K562 (cell line): Measurements from ENCODE around the gene SORCS2. TPM values are rescaled to one million over a fixed set of nuclear protein-coding genes. Genes with fewer than 3 reads are reported as not detected.

Experiments used
- ATAC-seq: fragments of 200-7000 bp; cut with Tn5 transposase; 3 replicates; pipeline ENCODE4 v1.9.1; 2020; ENCODE audit warnings: moderate library complexity
- BruUV-seq: library from RNA; stranded (reverse); fragments of 400-500 nt; replicated peaks from 2 replicates; lab custom pipeline; 2021; lab: Mats Ljungman, UMichigan
- CTCF ChIA-PET: fragments of 300-600 bp; formaldehyde crosslinking; extraction: SDS; loops from one replicate; lab custom pipeline; 2021; ENCODE audit warnings: low intra/inter-chr PET ratio; lab: Yijun Ruan, JAX
- POLR2A ChIA-PET: fragments of 300-600, 350-650 bp; sonication (Branson Sonifier 250); formaldehyde crosslinking; extraction: SDS; loops from one replicate; lab custom pipeline; 2021; ENCODE audit warnings: antibody characterized with exemption, inconsistent platforms; lab: Yijun Ruan, JAX
- DNase-seq, 4 experiments: peaks; one replicate each; pipeline versions ENCODE4 v3.0.0 to v3.0.0-alpha.2; 2011 to 2018; ENCODE audit warnings: low spot score in 3 of 4, mixed read lengths in 3 of 4; ENCODE audit errors: extremely low read depth in 1 of 4
- FAIRE-seq: peaks from 2 replicates; lab custom pipeline; 2011; peaks lifted over from hg19 to GRCh38; lab: Jason Lieb, UNC
- H2AFZ ChIP-seq: 2 replicates; pipeline ENCODE4 v1.6.0; 2011; ENCODE audit warnings: low read depth, low read length, control low read depth, inconsistent platforms
- H3K27ac ChIP-seq: fragments of 200-600 bp; 3 replicates; pipeline ENCODE4 v1.8.0; 2011; ENCODE audit warnings: low read depth, mild to moderate bottlenecking, control low read depth, inconsistent platforms, low read length, moderate library complexity, mixed read lengths; ENCODE audit errors: extremely low read depth
- H3K27me3 ChIP-seq, 2 experiments: fragments of 300-600 bp in 1 of 2; 2 replicates in 1 of 2; 3 replicates in 1 of 2; pipeline versions ENCODE4 v1.6.0 to v1.8.0; 2011; ENCODE audit warnings: inconsistent platforms in 2 of 2, low read length in 2 of 2, mild to moderate bottlenecking in 1 of 2, mixed read lengths in 1 of 2, moderate library complexity in 1 of 2; ENCODE audit not compliant: control insufficient read depth in 2 of 2, insufficient read depth in 2 of 2
- H3K36me3 ChIP-seq: fragments of 300-600 bp; 3 replicates; pipeline ENCODE4 v1.8.0; 2011; ENCODE audit warnings: mild to moderate bottlenecking, low read length, inconsistent platforms; ENCODE audit not compliant: control insufficient read depth, insufficient read depth
- H3K4me1 ChIP-seq, 2 experiments: fragments of 200-600 bp in 1 of 2; replicated peaks in 1 of 2; 2 replicates in 1 of 2; 3 replicates in 1 of 2; pipeline versions ENCODE4 v1.5.1 to v1.8.0; 2011; ENCODE audit warnings: inconsistent platforms in 2 of 2, low read length in 2 of 2, mild to moderate bottlenecking in 1 of 2, mixed read lengths in 1 of 2, moderate library complexity in 1 of 2; ENCODE audit not compliant: control insufficient read depth in 2 of 2, insufficient read depth in 2 of 2
- H3K4me2 ChIP-seq: 2 replicates; pipeline ENCODE4 v1.6.1; 2011; ENCODE audit warnings: low read length, control low read depth, inconsistent platforms, mixed read lengths; ENCODE audit not compliant: insufficient read depth
- H3K4me3 ChIP-seq: fragments of 200-600 bp; sonication (generic), shearing (Covaris generic); 2 replicates; pipeline ENCODE4 v1.5.1; 2016; ENCODE audit warnings: control low read depth, inconsistent platforms
- H3K79me2 ChIP-seq: fragments of 200-600 bp; 3 replicates; pipeline ENCODE4 v1.8.0; 2011; ENCODE audit warnings: low read length, inconsistent platforms; ENCODE audit not compliant: control insufficient read depth, insufficient read depth
- H3K9ac ChIP-seq, 2 experiments: 2 replicates each; pipeline versions ENCODE4 v1.6.0 to v1.6.1; 2011; ENCODE audit warnings: low read depth in 2 of 2, low read length in 2 of 2, control low read depth in 1 of 2, inconsistent platforms in 1 of 2, mild to moderate bottlenecking in 1 of 2, mixed read lengths in 1 of 2; ENCODE audit not compliant: insufficient read depth in 1 of 2
- H3K9me1 ChIP-seq: one replicate; pipeline ENCODE4 v1.6.0; 2011; ENCODE audit warnings: inconsistent platforms, mild to moderate bottlenecking, low read length, moderate library complexity; ENCODE audit not compliant: control insufficient read depth, insufficient read depth
- H3K9me3 ChIP-seq: replicated peaks from 2 replicates; pipeline ENCODE4 v1.5.1; 2011; ENCODE audit warnings: low read depth, low read length, inconsistent platforms; ENCODE audit not compliant: control insufficient read depth, insufficient read depth
- H4K20me1 ChIP-seq: replicated peaks from 2 replicates; pipeline ENCODE4 v1.6.1; 2011; ENCODE audit warnings: low read length, inconsistent platforms, mixed read lengths; ENCODE audit not compliant: control insufficient read depth, insufficient read depth
- CREM ChIP-seq: IDR thresholded peaks from 2 replicates; pipeline ENCODE4 v1.6.1; 2014; ENCODE audit warnings: antibody characterized with exemption, low read depth
- TBP ChIP-seq: optimal IDR thresholded peaks from 2 replicates; pipeline ENCODE3; 2011; ENCODE audit warnings: low read depth, low read length, improper control_type of control experiment
- ZNF239 ChIP-seq: fragments of 250-450 bp; sonication (Bioruptor Pico); IDR thresholded peaks from 2 replicates; pipeline ENCODE4 v1.4.0; 2020; ENCODE audit warnings: mild to moderate bottlenecking
- ZNF76 ChIP-seq: fragments of 250-450 bp; sonication (Bioruptor Pico); IDR thresholded peaks from 2 replicates; pipeline ENCODE4 v1.4.0; 2020; ENCODE audit warnings: mild to moderate bottlenecking, moderate library complexity, borderline replicate concordance
- WGBS: fragments of 100-300 bp; shearing (Covaris generic); methylation state at CpG from one replicate; pipeline ENCODE4 v1.1.6; 2016; ENCODE audit warnings: low coverage, mixed read lengths; ENCODE audit not compliant: insufficient coverage; ENCODE audit errors: missing lambda C conversion rate; 5-methylcytosine and 5-hydroxymethylcytosine counted together
- in situ Hi-C: fragments of 300-500 bp; cut with MboI; formaldehyde crosslinking; loops from 4 replicates; pipeline ENCODE4 v1.15.0; 2018; ENCODE audit warnings: inconsistent platforms, mixed read lengths
- intact Hi-C: fragments of 100-400 bp; cut with micrococcal nuclease; formaldehyde crosslinking; loops from 2 replicates; pipeline ENCODE4 v1.14.2; 2022
- polyA plus RNA-seq, 8 experiments: library from polyadenylated mRNA; depleted of rRNA in 4 of 8; stranded (reverse) in 5 of 8; unstranded in 3 of 8; fragments of >200 nt; fragmentation: Nextera tagmentation in 2 of 8; fragmentation: Illumina TruSeq in 1 of 8; extraction: Ambion mirVana in 2 of 8; extraction: Trizol in 1 of 8; gene quantifications; 2 replicates each; pipeline versions ENCODE4 v1.2.1 to v1.2.3, GENCODE V29; 2011 to 2014; ENCODE audit warnings: inconsistent platforms in 1 of 8, missing spikeins in 1 of 8
- total RNA-seq, 7 experiments: library from RNA; depleted of rRNA in 6 of 7; stranded (reverse); fragments of >200 nt in 6 of 7; fragmentation: Illumina TruSeq in 2 of 7; extraction: Trizol in 2 of 7; gene quantifications; 2 replicates each; pipeline versions ENCODE4 v1.2.1 to v1.2.3, GENCODE V29; 2011 to 2021; ENCODE audit warnings: low replicate concordance in 1 of 7

The SORCS2 gene
- total and polyA plus RNA-seq, 9 of the 15 experiments (the other 6 are each of a cell fraction or from before 2014, with no cell fraction given) = not detected

DNA sequence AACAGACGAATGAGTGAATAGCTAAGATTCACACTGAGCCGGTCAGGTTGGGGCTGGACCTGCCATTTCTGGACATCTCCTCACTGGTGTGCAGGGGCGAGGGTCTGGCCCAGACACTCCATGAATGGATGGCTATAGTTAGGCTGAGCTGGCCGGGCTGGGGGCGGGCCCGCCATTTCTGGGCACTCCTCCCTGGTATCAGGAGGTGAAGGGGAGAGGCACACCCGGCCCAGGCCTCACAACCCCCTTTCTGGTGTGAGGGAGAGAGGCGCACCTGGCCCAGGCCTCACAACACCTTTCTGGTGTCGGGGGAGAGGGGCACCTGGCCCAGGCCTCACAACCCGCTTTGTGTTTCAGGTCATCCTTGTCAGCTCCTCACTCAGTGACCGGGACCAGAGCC is 445.6 kb downstream of the SORCS2 start:
- Histone ChIP-seq H3K9me1 (no peaks in the 10 kb centered on the region), H3K9ac (no peak overlapping the region), H4K20me1 (no peaks in the 10 kb centered on the region; the same call in none of the 2 replicates), H3K4me2 (no peak overlapping the region), H2AFZ (no peak overlapping the region), H3K27me3 (peaks cover 3 to 28% of the 10 kb centered on the region in 2 experiments; a peak in 3 of 5 replicates), H3K27ac (no peak overlapping the region), H3K36me3 (no peaks in the 10 kb centered on the region), H3K9me3 (no peaks in the 10 kb centered on the region; the same call in 1 of the 2 replicates), H3K79me2 (no peaks in the 10 kb centered on the region), H3K4me3 (no peak overlapping the region), H3K4me1 (no peaks in the 10 kb centered on the region)
- ATAC-seq (no peak), FAIRE-seq (no peak), DNase-seq (no peak)
- no TSS peak for BruUV-seq
- TF ChIP-seq CREM = no peak
- TF ChIP-seq ZNF76 (CRISPR knock-in tag) = no peak
- intact Hi-C loops = no loop called here
- ChIA-PET POLR2A (interaction anchor here (0.7 kb wide), 1 partner anchor 968 kb away, joined by 3 read pairs; no protein-coding TSS in a partner anchor), CTCF (no interaction called here)
- 11% methylated on average over 10 of the region's 11 CpGs for WGBS
- in situ Hi-C loops = no loop called here

GRCh38 chr4:7638489-7638888 is 446.2 kb downstream of the SORCS2 start:
- Histone ChIP-seq H3K27ac (no peak overlapping the region), H3K4me3 (no peak overlapping the region), H4K20me1 (no peaks in the 10 kb centered on the region; the same call in 1 of the 2 replicates), H3K9me3 (no peaks in the 10 kb centered on the region; the same call in 1 of the 2 replicates), H2AFZ (no peak overlapping the region), H3K27me3 (peaks cover 3 to 23% of the 10 kb centered on the region in 2 experiments; a peak in 3 of 5 replicates), H3K9me1 (no peaks in the 10 kb centered on the region), H3K79me2 (no peaks in the 10 kb centered on the region), H3K4me1 (no peaks in the 10 kb centered on the region), H3K9ac (no peak overlapping the region), H3K4me2 (no peak overlapping the region), H3K36me3 (no peaks in the 10 kb centered on the region)
- ATAC-seq (no peak), FAIRE-seq (no peak), DNase-seq (no peak)
- in situ Hi-C loops (no loop called here), intact Hi-C loops (no loop called here)
- WGBS = 7% methylated on average over 6 of the region's 12 CpGs
- TF ChIP-seq TBP (no peak), ZNF239 (no peak)
- no TSS peak for BruUV-seq
- CTCF ChIA-PET = no interaction called here
- POLR2A ChIA-PET = interaction anchor here (0.7 kb wide), 1 partner anchor 967 kb away, joined by 3 read pairs; no protein-coding TSS in a partner anchor
